ENCODE results near the gene GNRH2.

- TF ChIP-seq CTCF (IDR thresholded peaks at IDR 0.05) = no peak
- no peak for TF ChIP-seq EZH2 (IDR thresholded peaks at IDR 0.05; ENCODE audit: borderline replicate concordance, insufficient read depth, low read depth, low read length, poor library complexity, severe bottlenecking)
Measured at GRCh38 chr20:3084986-3085360, 41.6 kb downstream of the GNRH2 start.
